KOPT-K1 (cell line): ENCODE results near the gene MAP6.

Source experiments
- H3K27ac ChIP-seq: fragments of 200-600 bp; sonication (generic); 2 replicates; pipeline ENCODE4 v1.5.1; 2016; ENCODE audit warnings: antibody characterized with exemption, mild to moderate bottlenecking, low read depth, low read length; ENCODE audit not compliant: poor library complexity, severe bottlenecking
- H3K36me3 ChIP-seq: fragments of 200-600 bp; sonication (generic); 2 replicates; pipeline ENCODE4 v1.5.1; 2017; ENCODE audit warnings: antibody characterized with exemption, mild to moderate bottlenecking, low read length, moderate library complexity; ENCODE audit not compliant: insufficient read depth
- H3K9me3 ChIP-seq: fragments of 200-600 bp; sonication (generic); 2 replicates; pipeline ENCODE4 v1.5.1; 2017; ENCODE audit warnings: antibody characterized with exemption, low read length, mild to moderate bottlenecking; ENCODE audit not compliant: insufficient read depth, poor library complexity, severe bottlenecking

The MAP6 gene

GRCh38 chr11:75549370-75549958 lies 119.4 kb downstream of the MAP6 start:
- H3K27ac ChIP-seq = no peak overlapping the region
- H3K9me3 ChIP-seq = peaks cover 8% of the 10 kb centered on the region
- H3K36me3 ChIP-seq = no peaks in the 10 kb centered on the region

DNA sequence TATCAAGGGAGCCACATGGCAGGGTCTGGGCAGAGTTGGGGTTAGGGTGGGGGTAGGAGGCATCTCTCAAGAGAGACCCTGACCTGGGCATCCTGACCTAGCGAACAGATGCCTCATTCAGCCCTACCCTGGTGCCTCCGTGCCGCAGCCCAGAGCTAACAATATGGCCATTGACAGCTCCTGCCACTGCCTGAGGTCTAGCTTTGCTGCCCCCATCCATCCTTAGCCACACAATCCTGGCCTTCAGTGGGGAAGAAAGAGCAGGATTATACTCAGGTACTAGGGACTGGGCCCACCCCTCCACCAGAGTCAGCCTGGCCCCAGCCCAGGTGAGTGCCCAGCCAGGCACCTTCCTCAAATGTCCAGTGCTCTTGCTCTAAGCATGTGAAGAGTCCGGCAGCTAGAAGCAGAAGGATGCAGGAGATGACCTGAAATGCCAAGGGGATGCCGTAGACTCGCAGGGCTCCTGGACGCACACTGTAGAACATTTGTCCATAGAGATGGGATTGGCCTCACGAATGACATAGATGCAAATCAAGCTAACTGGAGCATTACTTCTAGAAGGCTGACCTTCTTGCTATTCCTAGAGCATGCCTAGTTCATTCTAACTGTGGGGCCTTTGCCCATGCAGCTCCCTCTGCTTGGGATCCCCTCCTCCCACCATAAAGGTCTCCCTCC lies 120.1 kb downstream of the MAP6 start:
- Histone ChIP-seq H3K36me3 (no peaks in the 10 kb centered on the region), H3K27ac (no peak overlapping the region), H3K9me3 (peaks cover 8% of the 10 kb centered on the region)

DNA sequence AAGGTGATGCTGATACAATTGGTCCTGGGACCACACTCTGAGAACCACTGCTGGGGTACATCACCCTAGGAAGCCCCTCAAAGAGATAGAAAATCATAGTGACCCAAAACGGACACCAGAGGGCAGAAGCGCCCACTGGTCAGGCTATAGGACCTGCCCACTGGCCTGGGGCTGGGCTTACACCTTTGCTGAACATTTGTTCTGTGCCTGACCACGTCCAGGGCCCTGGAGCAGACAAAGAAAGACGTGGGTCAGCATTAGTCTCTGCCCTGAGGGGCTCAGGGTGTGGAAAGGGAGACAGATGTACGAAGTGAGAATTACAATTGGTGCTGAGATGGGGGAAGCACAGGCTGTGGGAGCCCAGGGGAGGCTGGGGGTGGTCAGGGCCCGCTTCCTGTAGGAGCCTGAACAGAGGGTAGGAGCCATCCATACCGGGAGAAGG lies 121.2 kb downstream of the MAP6 start:
- Histone ChIP-seq H3K36me3 (no peaks in the 10 kb centered on the region), H3K9me3 (peaks cover 8% of the 10 kb centered on the region), H3K27ac (no peak overlapping the region)

- Histone ChIP-seq H3K9me3 (peaks cover 8% of the 10 kb centered on the region), H3K27ac (no peak overlapping the region), H3K36me3 (no peaks in the 10 kb centered on the region)
Observed at GRCh38 chr11:75547177-75547576, 121.7 kb downstream of the MAP6 start.

DNA sequence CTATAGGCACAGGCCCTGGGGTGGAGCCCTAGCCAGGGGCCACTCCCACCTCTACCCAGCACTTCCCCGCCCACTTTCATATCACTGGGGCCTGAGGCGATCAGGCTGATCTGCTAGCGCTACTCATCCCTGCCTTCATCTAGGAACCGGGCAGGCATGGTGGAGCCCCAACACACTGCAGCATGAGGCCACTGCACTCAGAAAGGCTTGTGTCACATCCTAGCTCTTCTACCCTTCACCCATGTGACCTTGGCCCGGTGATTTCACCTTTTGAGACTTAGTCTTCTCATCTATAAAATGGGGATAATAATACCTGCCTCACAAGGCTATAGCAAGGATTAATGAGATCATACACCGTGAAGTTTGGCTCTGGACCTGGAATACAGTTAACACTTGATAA lies 125.0 kb downstream of the MAP6 start:
- no peaks in the 10 kb centered on the region for H3K36me3 ChIP-seq
- no peak overlapping the region for H3K27ac ChIP-seq
- peaks cover under 1% of the 10 kb centered on the region for H3K9me3 ChIP-seq

DNA sequence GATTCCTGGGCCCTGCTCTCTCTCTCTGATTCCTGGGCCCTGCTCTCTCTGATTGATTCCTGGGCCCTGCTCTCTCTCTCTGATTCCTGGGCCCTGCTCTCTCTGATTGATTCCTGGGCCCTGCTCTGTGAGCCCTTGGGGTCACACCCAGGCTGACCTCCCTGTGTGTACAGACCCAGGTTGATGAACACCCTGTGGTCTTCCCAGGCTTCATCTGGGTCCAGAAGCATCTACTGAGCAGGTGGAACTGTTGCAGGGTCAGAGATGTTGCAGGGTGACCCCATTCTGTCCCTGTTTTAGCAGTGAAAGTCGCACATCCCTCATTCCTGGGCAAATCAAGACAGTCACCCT lies 126.8 kb downstream of the MAP6 start:
- Histone ChIP-seq H3K27ac (no peak overlapping the region), H3K9me3 (no peaks in the 10 kb centered on the region), H3K36me3 (no peaks in the 10 kb centered on the region)

GRCh38 chr11:75541193-75542087 lies 127.4 kb downstream of the MAP6 start:
- Histone ChIP-seq H3K27ac (no peak overlapping the region), H3K36me3 (no peaks in the 10 kb centered on the region), H3K9me3 (no peaks in the 10 kb centered on the region)

- no peaks in the 10 kb centered on the region for H3K36me3 ChIP-seq
- no peaks in the 10 kb centered on the region for H3K9me3 ChIP-seq
- H3K27ac ChIP-seq = no peak overlapping the region
Observed at GRCh38 chr11:75539459-75540334, 129.1 kb downstream of the MAP6 start.

DNA sequence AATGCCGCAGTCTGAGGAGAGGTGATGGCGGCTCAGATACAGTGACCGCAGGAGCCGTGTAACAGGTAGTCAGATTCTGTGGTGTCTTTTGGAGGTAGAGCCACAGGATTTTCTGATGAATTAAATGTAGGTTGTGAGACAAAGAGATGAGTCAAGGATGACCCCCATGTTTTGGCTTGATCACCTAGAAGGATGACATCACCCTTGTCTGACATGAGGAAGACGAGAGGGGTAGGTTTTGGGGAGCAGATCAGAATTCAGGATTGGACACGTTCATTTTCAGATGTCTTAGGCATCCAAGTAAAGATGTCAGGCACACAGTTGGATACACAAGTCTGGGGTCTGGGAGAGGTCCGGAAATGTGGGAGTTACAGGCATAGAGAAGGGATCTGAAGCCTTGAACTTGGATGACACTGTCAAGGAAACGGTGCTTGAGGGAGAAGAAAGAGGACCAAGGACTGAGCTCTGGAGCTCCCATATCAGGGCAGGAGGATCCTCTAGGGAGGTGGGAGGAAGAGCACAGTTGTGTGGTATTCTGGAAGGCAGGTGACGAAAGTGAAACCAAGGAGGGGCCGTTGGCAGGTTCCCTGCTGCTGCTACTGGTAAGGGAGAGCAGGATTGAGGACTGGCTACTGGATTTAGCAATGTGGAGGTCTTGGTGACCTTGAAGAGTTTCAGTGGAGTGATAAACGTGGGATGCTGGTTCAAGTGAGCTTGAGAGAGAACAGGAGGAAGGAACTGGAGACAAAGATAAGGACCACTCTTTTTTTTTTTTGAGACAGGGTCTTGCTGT lies 130.5 kb downstream of the MAP6 start:
- Histone ChIP-seq H3K9me3 (no peaks in the 10 kb centered on the region), H3K36me3 (no peaks in the 10 kb centered on the region), H3K27ac (no peak overlapping the region)

DNA sequence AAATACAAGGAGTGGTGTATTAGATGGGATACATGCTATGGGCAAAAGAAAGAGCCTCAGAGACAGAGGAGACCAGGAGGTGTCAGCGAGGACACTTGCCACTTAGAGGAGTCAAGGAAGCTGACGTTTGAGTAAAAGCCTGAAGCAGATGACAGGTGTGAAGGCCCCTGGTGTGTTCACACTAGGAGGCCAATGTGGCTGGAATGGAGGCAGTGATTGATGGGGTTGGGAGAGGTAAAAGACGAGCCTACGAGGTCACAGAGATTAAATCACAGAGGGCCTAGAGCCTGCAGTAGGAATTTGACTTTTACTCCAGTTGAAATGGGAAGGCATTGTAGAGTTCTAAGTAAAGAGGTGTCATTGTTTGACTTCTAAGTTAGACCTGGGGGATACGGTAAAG lies 131.1 kb downstream of the MAP6 start:
- Histone ChIP-seq H3K27ac (no peak overlapping the region), H3K9me3 (no peaks in the 10 kb centered on the region), H3K36me3 (no peaks in the 10 kb centered on the region)
